Activated CD8-positive, alpha-beta T cell treated with anti-CD3 and anti-CD28 coated beads, Interleukin-2, amount 10 ng/mL, durations not matched to agents 7 days and 5 days (primary cell): ENCODE measurements around the gene PBX3. TPM values are rescaled to one million over a fixed set of nuclear protein-coding genes. Genes with fewer than 3 reads are reported as not detected.

ENCODE experiments used
- ATAC-seq: fragments of 150-1000 bp; cut with Tn5 transposase; one replicate; pipeline ENCODE4 v1.10.0; 2021; ENCODE audit warnings: moderate library complexity
- CTCF ChIA-PET: fragments of 350-600 bp; sonication (Branson Sonifier 250); formaldehyde crosslinking; loops from one replicate; lab custom pipeline; 2021; ENCODE audit warnings: antibody characterized with exemption; lab: Charles Lee
- POLR2A ChIA-PET: fragments of 350-600 bp; sonication (Branson Sonifier 250); formaldehyde crosslinking; loops from one replicate; lab custom pipeline; 2021; ENCODE audit warnings: antibody characterized with exemption; lab: Charles Lee
- DNase-seq: peaks from one replicate; pipeline ENCODE4 v3.0.0-alpha.2; 2020
- H3K27ac Mint-ChIP-seq: one replicate; pipeline ENCODE4 v1.8.0; 2021; ENCODE audit warnings: mild to moderate bottlenecking, mixed read lengths
- H3K27me3 Mint-ChIP-seq: one replicate; pipeline ENCODE4 v1.8.0; 2021; ENCODE audit warnings: low read depth, mixed read lengths
- H3K36me3 Mint-ChIP-seq: one replicate; pipeline ENCODE4 v1.8.0; 2021; ENCODE audit warnings: low read depth, mixed read lengths
- H3K4me1 Mint-ChIP-seq: one replicate; pipeline ENCODE4 v1.8.0; 2021; ENCODE audit warnings: low read depth, mixed read lengths
- H3K4me3 Mint-ChIP-seq: one replicate; pipeline ENCODE4 v1.8.0; 2021; ENCODE audit warnings: mild to moderate bottlenecking, mixed read lengths
- H3K9me3 Mint-ChIP-seq: one replicate; pipeline ENCODE4 v1.8.0; 2022; ENCODE audit warnings: mixed read lengths; ENCODE audit not compliant: insufficient read depth
- total RNA-seq, 2 experiments: library from RNA; stranded (reverse); gene quantifications; one replicate each; pipeline ENCODE4 v1.2.3, GENCODE V29; 2021

The PBX3 gene
- total RNA-seq, 2 experiments from 2014 or later = 22.0 to 24.4 TPM

DNA sequence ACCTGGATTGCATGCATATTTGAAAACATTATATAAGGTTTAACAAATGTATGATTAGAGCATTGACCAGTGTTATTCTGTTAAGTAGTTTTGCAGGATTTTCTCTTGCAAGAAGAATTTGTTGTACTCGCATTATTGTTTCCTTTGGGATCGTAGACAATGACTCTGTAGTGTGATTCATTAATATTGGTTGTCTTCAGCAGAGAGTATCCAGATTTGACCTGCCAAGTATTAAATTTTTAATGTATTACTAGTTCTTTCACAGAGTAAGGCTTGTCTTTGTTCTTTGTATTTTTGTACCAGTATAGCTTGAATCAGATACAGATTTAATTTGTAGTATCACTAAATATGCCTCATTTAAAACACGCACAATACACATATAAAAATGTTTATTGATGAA is 155.0 kb downstream of the PBX3 start:
- ATAC-seq (no peak), DNase-seq (no peak)
- Mint-ChIP-seq H3K36me3 (no peaks in the 10 kb centered on the region), H3K4me1 (no peaks in the 10 kb centered on the region), H3K9me3 (no peaks in the 10 kb centered on the region), H3K27ac (no peak overlapping the region), H3K4me3 (no peak overlapping the region), H3K27me3 (peaks cover 5% of the 10 kb centered on the region)
- CTCF ChIA-PET = interaction anchor here (1.3 kb wide), 1 partner anchor 494 kb away, joined by 3 read pairs; no protein-coding TSS in a partner anchor
- POLR2A ChIA-PET = no interaction called here

- ATAC-seq (no peak), DNase-seq (no peak)
- ChIA-PET POLR2A (no interaction called here), CTCF (interaction anchor here (1.0 to 1.3 kb wide), 2 partner anchors 11 to 495 kb away, joined by 3 to 4 read pairs; no protein-coding TSS in a partner anchor)
- H3K9me3 Mint-ChIP-seq = no peaks in the 10 kb centered on the region
- no peak overlapping the region for H3K27ac Mint-ChIP-seq
- H3K36me3 Mint-ChIP-seq = no peaks in the 10 kb centered on the region
- no peak overlapping the region for H3K4me3 Mint-ChIP-seq
- H3K4me1 Mint-ChIP-seq = no peaks in the 10 kb centered on the region
- peaks cover 5% of the 10 kb centered on the region for H3K27me3 Mint-ChIP-seq
These were observed 155.8 kb downstream of the PBX3 start for GRCh38 chr9:125902831-125903512.

DNA sequence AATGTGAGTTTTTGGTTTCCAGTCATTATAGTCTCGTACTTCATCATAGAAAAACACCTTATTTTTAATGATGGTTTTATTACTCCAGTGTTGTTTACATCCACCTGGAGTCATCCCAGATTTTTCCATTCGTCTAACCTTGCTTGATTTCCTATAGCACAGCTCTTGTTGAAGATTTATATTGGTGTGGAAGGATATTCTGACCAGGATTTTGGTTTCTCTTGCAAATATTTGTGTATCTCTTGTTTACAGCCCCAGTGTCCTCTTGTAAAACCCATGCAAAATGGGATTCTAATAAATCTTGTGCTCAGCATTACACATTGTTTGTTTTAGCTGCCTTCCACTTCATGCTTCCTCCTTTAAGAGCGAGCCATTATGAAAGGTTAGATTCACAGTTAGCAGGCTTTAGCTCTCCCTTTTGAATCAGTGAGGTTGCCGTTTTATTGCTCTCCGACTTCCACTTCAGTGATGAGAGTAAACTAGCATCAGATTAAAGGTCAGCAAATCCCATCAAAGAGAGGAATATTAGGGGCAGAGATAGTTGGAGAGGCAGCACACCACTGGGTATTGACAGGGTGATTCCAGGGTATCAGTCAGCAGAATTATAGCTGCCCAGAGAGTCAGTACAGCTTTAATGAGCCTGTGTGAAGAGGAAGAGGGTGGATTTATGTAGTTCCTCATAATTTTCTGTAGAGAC is 157.1 kb downstream of the PBX3 start:
- H3K4me3 Mint-ChIP-seq = no peak overlapping the region
- POLR2A ChIA-PET = no interaction called here
- no peak for ATAC-seq

GRCh38 chr9:125906144-125906543 is 159.0 kb downstream of the PBX3 start:
- Mint-ChIP-seq H3K36me3 (no peaks in the 10 kb centered on the region), H3K9me3 (no peaks in the 10 kb centered on the region), H3K27me3 (peaks cover 5% of the 10 kb centered on the region), H3K27ac (no peak overlapping the region), H3K4me1 (no peaks in the 10 kb centered on the region), H3K4me3 (no peak overlapping the region)
- ATAC-seq (no peak), DNase-seq (no peak)
- ChIA-PET POLR2A (no interaction called here), CTCF (no interaction called here)

More for the DNA sequence above, 157.1 kb downstream of the PBX3 start:
- no peak overlapping the region for H3K27ac Mint-ChIP-seq
- peaks cover 5% of the 10 kb centered on the region for H3K27me3 Mint-ChIP-seq
- no peaks in the 10 kb centered on the region for H3K4me1 Mint-ChIP-seq
- H3K9me3 Mint-ChIP-seq = no peaks in the 10 kb centered on the region
- CTCF ChIA-PET = interaction anchor here (1.1 kb wide), 1 partner anchor 12 kb away, joined by 3 read pairs; no protein-coding TSS in a partner anchor
- no peak for DNase-seq
- no peaks in the 10 kb centered on the region for H3K36me3 Mint-ChIP-seq

DNA sequence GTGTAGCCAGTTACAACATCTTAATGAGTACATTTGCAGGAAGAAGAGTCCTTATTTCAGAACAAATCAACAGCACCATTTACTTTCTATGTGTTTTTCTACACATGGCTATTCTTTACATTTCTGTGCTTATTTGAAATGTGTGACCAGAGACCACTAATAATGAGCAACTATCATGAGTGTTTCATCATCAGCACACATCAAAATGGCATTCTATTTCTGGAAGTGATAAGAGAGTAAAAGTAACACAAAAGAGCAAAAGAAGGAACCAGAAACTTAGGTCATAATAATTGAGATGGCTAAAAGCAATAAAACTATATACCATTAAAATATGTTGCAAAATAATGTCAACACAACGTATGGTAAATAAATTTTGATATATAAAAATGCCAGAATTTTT is 159.7 kb downstream of the PBX3 start:
- Mint-ChIP-seq H3K27me3 (peaks cover 5% of the 10 kb centered on the region), H3K4me3 (no peak overlapping the region), H3K9me3 (no peaks in the 10 kb centered on the region), H3K36me3 (no peaks in the 10 kb centered on the region), H3K4me1 (no peaks in the 10 kb centered on the region), H3K27ac (no peak overlapping the region)
- POLR2A ChIA-PET = no interaction called here
- DNase-seq (no peak), ATAC-seq (no peak)
- CTCF ChIA-PET = no interaction called here

GRCh38 chr9:125908136-125908535 is 161.0 kb downstream of the PBX3 start:
- Mint-ChIP-seq H3K4me1 (no peaks in the 10 kb centered on the region), H3K36me3 (no peaks in the 10 kb centered on the region), H3K27ac (no peak overlapping the region), H3K9me3 (no peaks in the 10 kb centered on the region), H3K4me3 (no peak overlapping the region), H3K27me3 (peaks cover 5% of the 10 kb centered on the region)
- DNase-seq (no peak), ATAC-seq (no peak)
- POLR2A ChIA-PET = no interaction called here
- CTCF ChIA-PET = no interaction called here

DNA sequence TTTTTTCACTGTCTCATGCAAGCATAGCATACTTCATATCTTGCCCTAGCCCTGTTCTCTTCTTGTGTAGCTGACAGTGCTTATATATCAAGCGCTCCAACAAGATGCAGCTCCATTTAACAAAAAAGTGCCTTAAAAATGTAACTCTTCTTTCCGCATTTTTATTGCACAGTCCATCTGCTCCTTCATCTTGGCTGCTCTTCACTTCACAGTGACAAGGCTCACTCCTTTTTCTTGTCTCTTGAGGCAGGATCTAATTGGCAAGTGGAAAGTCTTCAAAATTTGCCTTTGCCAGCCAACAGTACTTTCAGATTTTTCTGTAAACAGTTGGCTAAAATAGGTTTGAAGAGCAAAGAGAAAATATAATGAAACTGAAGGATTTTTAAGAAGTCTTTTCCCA is 161.8 kb downstream of the PBX3 start:
- Mint-ChIP-seq H3K36me3 (no peaks in the 10 kb centered on the region), H3K4me3 (no peak overlapping the region), H3K27ac (no peak overlapping the region), H3K27me3 (peaks cover 5% of the 10 kb centered on the region), H3K4me1 (no peaks in the 10 kb centered on the region), H3K9me3 (no peaks in the 10 kb centered on the region)
- DNase-seq = no peak
- ATAC-seq = no peak
- CTCF ChIA-PET = no interaction called here
- POLR2A ChIA-PET = no interaction called here

GRCh38 chr9:125909459-125909858 is 162.3 kb downstream of the PBX3 start:
- POLR2A ChIA-PET = no interaction called here
- peaks cover under 1% of the 10 kb centered on the region for H3K27me3 Mint-ChIP-seq
- H3K9me3 Mint-ChIP-seq = no peaks in the 10 kb centered on the region
- CTCF ChIA-PET = no interaction called here
- DNase-seq (no peak), ATAC-seq (no peak)
- H3K27ac Mint-ChIP-seq = no peak overlapping the region
- H3K36me3 Mint-ChIP-seq = no peaks in the 10 kb centered on the region
- H3K4me3 Mint-ChIP-seq = no peak overlapping the region
- H3K4me1 Mint-ChIP-seq = no peaks in the 10 kb centered on the region

- DNase-seq (no peak), ATAC-seq (no peak)
- ChIA-PET CTCF (no interaction called here), POLR2A (no interaction called here)
- no peaks in the 10 kb centered on the region for H3K9me3 Mint-ChIP-seq
- H3K4me3 Mint-ChIP-seq = no peak overlapping the region
- no peak overlapping the region for H3K27ac Mint-ChIP-seq
- H3K4me1 Mint-ChIP-seq = no peaks in the 10 kb centered on the region
- H3K36me3 Mint-ChIP-seq = no peaks in the 10 kb centered on the region
- H3K27me3 Mint-ChIP-seq = no peaks in the 10 kb centered on the region
These were observed 163.1 kb downstream of the PBX3 start for GRCh38 chr9:125910286-125910685.

- Mint-ChIP-seq H3K4me3 (no peak overlapping the region), H3K36me3 (no peaks in the 10 kb centered on the region), H3K4me1 (no peaks in the 10 kb centered on the region), H3K27ac (no peak overlapping the region), H3K9me3 (no peaks in the 10 kb centered on the region), H3K27me3 (no peaks in the 10 kb centered on the region)
- ATAC-seq (no peak), DNase-seq (no peak)
- POLR2A ChIA-PET = no interaction called here
- CTCF ChIA-PET = interaction anchor here (1.1 to 1.2 kb wide), 2 partner anchors 166 to 505 kb away, joined by 3 read pairs; no protein-coding TSS in a partner anchor
These were observed 164.9 kb downstream of the PBX3 start for GRCh38 chr9:125911861-125912644.

- Mint-ChIP-seq H3K27ac (no peak overlapping the region), H3K4me1 (no peaks in the 10 kb centered on the region), H3K36me3 (no peaks in the 10 kb centered on the region), H3K27me3 (no peaks in the 10 kb centered on the region), H3K9me3 (no peaks in the 10 kb centered on the region), H3K4me3 (no peak overlapping the region)
- ATAC-seq = no peak
- ChIA-PET POLR2A (no interaction called here), CTCF (interaction anchor here (1.2 kb wide), 1 partner anchor 505 kb away, joined by 3 read pairs; no protein-coding TSS in a partner anchor)
- DNase-seq = no peak
These were observed 165.5 kb downstream of the PBX3 start for GRCh38 chr9:125912667-125913066.
